Measurements from ENCODE around the gene MCRIP2. TPM values are rescaled to one million over a fixed set of nuclear protein-coding genes. Genes with fewer than 3 reads are reported as not detected.

The MCRIP2 gene
- total and polyA plus RNA-seq, 2 of the 8 experiments (the other 6 are each of a cell fraction or from before 2014, with no cell fraction given), result 45.4 to 75.5 TPM

GRCh38 chr16:695355-696089, 53.9 kb downstream of the MCRIP2 start:
- Histone ChIP-seq H4K8ac (ENCODE audit: extremely low read depth, insufficient read depth, low read length) (peak overlapping the region; percentile 95), H2BK15ac (ENCODE audit: low read length) (no peak overlapping the region; the same call in 1 of the 2 replicates), H2AFZ (ENCODE audit: low read length) (peak overlapping the region; percentile 87; the same call in 1 of the 2 replicates), H3K36me3 (ENCODE audit: control insufficient read depth in 2 of 4, insufficient read depth in 4 of 4, low read length in 3 of 4) (no peaks in the 10 kb centered on the region), H3K23ac (ENCODE audit: insufficient read length) (no peak overlapping the region), H3K23me2 (ENCODE audit: low read depth, low read length) (peaks cover 8% of the 10 kb centered on the region; the same call in 1 of the 2 replicates), H2BK5ac (ENCODE audit: low read depth, low read length) (no peak overlapping the region), H3K18ac (ENCODE audit: extremely low read depth, low read length) (peak overlapping the region; percentile 76), H3K56ac (replicated peaks; ENCODE audit: insufficient read length, low read depth, low read length) (peak overlapping the region; percentile 25), H4K20me1 (replicated peaks in 1 of 2; ENCODE audit: control insufficient read depth in 1 of 2, insufficient read depth in 2 of 2, low read length in 2 of 2) (peaks cover 0 to 13% of the 10 kb centered on the region in 2 experiments), H3K4me1 (replicated peaks in 1 of 4; ENCODE audit: control insufficient read depth in 3 of 4, insufficient read depth in 4 of 4, low read length in 3 of 4) (peaks cover 0 to 13% (median 9%) of the 10 kb centered on the region in 4 experiments; a peak in 4 of 7 replicates), H3K14ac (ENCODE audit: insufficient read length) (no peak overlapping the region), H3K79me1 (ENCODE audit: low read depth, low read length) (no peaks in the 10 kb centered on the region), H3K9ac (replicated peaks in 1 of 4; ENCODE audit: extremely low read depth in 1 of 4, low read depth in 3 of 4, low read length in 3 of 4) (peak overlapping the region in 1 of 4 experiments; percentile 20; a peak in 3 of 7 replicates), H4K5ac (ENCODE audit: insufficient read length, low read depth, low read length) (peak overlapping the region; percentile 86), H3K79me2 (ENCODE audit: control insufficient read depth in 1 of 2, insufficient read depth in 2 of 2, low read length in 2 of 2) (no peaks in the 10 kb centered on the region), H4K91ac (replicated peaks; ENCODE audit: insufficient read length, low read length) (peak overlapping the region; percentile 95), H3K4me3 (ENCODE audit: extremely low read depth in 1 of 4, insufficient read depth in 2 of 4, low read depth in 3 of 4, low read length in 4 of 4) (peak overlapping the region; percentile 47 to 73 (median 52)), H2BK12ac (ENCODE audit: low read depth, low read length) (peak overlapping the region; percentile 45; the same call in 1 of the 2 replicates), H3K9me3 (ENCODE audit: insufficient read depth in 2 of 2, low read depth in 1 of 2, low read length in 1 of 2) (no peaks in the 10 kb centered on the region), H3K4me2 (ENCODE audit: insufficient read depth in 1 of 2, low read depth in 2 of 2, low read length in 2 of 2) (peak overlapping the region; percentile 87 to 88), H3K27me3 (replicated peaks in 1 of 4; ENCODE audit: control insufficient read depth in 3 of 4, extremely low read depth in 1 of 4, insufficient read depth in 3 of 4, low read length in 3 of 4) (peaks cover 8 to 76% (median 53%) of the 10 kb centered on the region in 4 experiments), H3K4ac (replicated peaks; ENCODE audit: insufficient read length, low read depth, low read length) (peak overlapping the region; percentile 91), H2BK20ac (ENCODE audit: low read length) (no peak overlapping the region), H2BK120ac (replicated peaks; ENCODE audit: low read depth, low read length) (no peak overlapping the region), H3K27ac (ENCODE audit: low read depth, low read length) (no peak overlapping the region), H2AK5ac (ENCODE audit: low read depth, low read length) (no peak overlapping the region)
- ChIA-PET POLR2A (ENCODE audit: partially characterized antibody) (interaction anchor here (0.6 to 4.6 kb wide), 19 partner anchors 8 to 126 kb away, joined by 3 to 48 read pairs (median 4); partner anchors contain the start of genes ANTKMT, CCDC78, JMJD8 and METRN), CTCF (ENCODE audit: partially characterized antibody) (interaction anchor here (0.6 to 2.3 kb wide), 6 partner anchors 9 to 27 kb away, joined by 3 to 15 read pairs (median 4); no protein-coding TSS in a partner anchor)
- 4% methylated on average over 67 of the region's 71 CpGs; no CpG with 5 or more reads in 1 of the 2 experiments for WGBS, 2 experiments (ENCODE audit: extremely low coverage in 1 of 2, insufficient coverage in 1 of 2, insufficient read length in 1 of 2, insufficient replicate concordance in 2 of 2, low coverage in 1 of 2, low lambda C conversion rate in 2 of 2, missing lambda C conversion rate in 1 of 2)
- FAIRE-seq (no peak), DNase-seq (ENCODE audit: low read depth in 1 of 2, low spot score in 2 of 2) (peak in 1 of 2 experiments; percentile 77)
- TF ChIP-seq CEBPB (IDR thresholded peaks at IDR 0.05; ENCODE audit: low read depth, low read length) (no peak), CREB1 (IDR thresholded peaks at IDR 0.05) (peak; percentile 66), TAF7 (optimal IDR thresholded peaks at IDR 0.05; ENCODE audit: borderline replicate concordance, low read depth, low read length) (no peak), FOSL1 (IDR thresholded peaks at IDR 0.05; ENCODE audit: insufficient read depth, low read depth, low read length) (no peak), SIN3A (conservative IDR thresholded peaks at IDR 0.05 in 1 of 2, IDR thresholded peaks at IDR 0.05 in 1 of 2; ENCODE audit: low read depth in 1 of 2, low read length in 2 of 2) (0 out of 4 replicates have a peak, but pooled peaks of 1 of the 2 experiments have one; percentile 12), MAX (IDR thresholded peaks at IDR 0.05) (peak; percentile 96), SP2 (IDR thresholded peaks at IDR 0.05; ENCODE audit: low read length) (no peak), USF2 (IDR thresholded peaks at IDR 0.05; ENCODE audit: low read length) (peak; percentile 57), KDM4A (IDR thresholded peaks at IDR 0.05; ENCODE audit: low read depth, low read length, severe bottlenecking) (peak; percentile 94)

Measured in H1 (cell line).